ENCODE measurements around the gene PSD4. TPM values are rescaled to one million over a fixed set of nuclear protein-coding genes. Genes with fewer than 3 reads are reported as not detected.

Gene PSD4
- total RNA-seq, 2 donors from 2014 or later: 2.4 to 4.5 TPM

DNA sequence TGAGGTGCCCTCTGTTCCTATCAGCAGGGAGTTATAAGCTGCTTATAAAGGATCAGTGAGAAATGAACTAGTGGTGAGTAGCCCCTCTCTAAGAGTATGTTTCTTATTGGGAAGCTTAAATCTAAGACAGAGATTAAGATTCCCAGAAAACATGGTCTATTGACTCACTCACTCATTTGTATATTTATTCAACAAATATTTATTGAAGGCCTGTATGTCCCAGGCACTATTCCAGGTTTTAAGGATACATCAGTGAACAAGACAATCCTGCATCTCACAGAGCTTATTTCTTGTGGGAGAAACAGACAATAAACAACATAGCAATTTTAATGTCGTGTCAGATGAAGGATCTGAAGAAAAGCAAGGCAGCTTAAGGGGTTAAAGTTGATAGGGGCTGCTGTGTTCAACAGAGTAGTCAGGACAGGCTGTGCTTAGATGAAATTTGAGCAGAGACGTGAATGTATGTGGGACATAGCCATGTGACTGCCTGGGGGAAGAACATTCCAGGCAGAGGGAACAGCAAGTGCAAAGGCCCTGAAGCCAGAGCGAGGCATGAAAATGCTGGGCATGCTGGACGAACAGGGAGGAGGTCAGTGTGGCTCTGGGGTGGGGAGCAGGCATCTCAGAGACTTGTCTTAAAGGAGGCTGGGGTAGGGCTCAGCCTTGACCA, 14.8 kb upstream of the PSD4 start:
- DNase-seq (ENCODE audit: low spot score): peak; percentile 30
- no peaks in the 10 kb centered on the region for H3K9me3 ChIP-seq
- TF ChIP-seq CTCF (IDR thresholded peaks at IDR 0.05): no peak
- no peak overlapping the region for H3K27ac ChIP-seq
- H3K27me3 ChIP-seq: peaks cover 0 to 6% of the 10 kb centered on the region in 2 donors
- no peaks in the 10 kb centered on the region for H3K36me3 ChIP-seq
- H3K4me1 ChIP-seq: no peaks in the 10 kb centered on the region
- no peak overlapping the region for H3K4me3 ChIP-seq

GRCh38 chr2:113160248-113160647, 13.5 kb upstream of the PSD4 start:
- H3K27ac ChIP-seq: no peak overlapping the region
- H3K36me3 ChIP-seq: no peaks in the 10 kb centered on the region
- TF ChIP-seq CTCF (IDR thresholded peaks at IDR 0.05): no peak
- no peaks in the 10 kb centered on the region for H3K9me3 ChIP-seq
- no peak for DNase-seq (ENCODE audit: low spot score)
- H3K4me1 ChIP-seq: no peaks in the 10 kb centered on the region
- peaks cover 0 to 6% of the 10 kb centered on the region in 2 donors for H3K27me3 ChIP-seq
- no peak overlapping the region for H3K4me3 ChIP-seq

GRCh38 chr2:113160962-113161361, 12.8 kb upstream of the PSD4 start:
- TF ChIP-seq CTCF (IDR thresholded peaks at IDR 0.05): no peak

DNA sequence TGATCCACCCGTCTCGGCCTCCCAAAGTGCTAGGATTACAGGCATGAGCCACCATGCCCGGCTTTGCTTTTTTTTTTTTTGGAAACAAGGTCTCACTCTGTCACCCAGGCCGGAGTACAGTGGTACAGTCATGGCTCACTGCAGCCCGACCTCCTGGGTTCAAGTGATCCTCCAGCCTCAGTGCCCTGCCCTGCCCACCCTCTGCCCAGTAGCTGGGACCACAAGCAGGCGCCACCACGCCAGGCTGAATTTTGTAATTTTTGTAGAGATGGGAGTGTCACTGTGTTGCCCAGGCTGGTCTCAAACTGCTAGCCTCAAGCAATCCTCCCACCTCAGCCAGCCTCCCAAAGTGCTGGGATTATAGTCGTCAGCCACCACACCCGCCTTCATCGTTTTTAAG, 11.6 kb upstream of the PSD4 start:
- Histone ChIP-seq H3K27ac (no peak overlapping the region), H3K27me3 (no peaks in the 10 kb centered on the region), H3K4me3 (no peak overlapping the region), H3K4me1 (no peaks in the 10 kb centered on the region), H3K9me3 (no peaks in the 10 kb centered on the region), H3K36me3 (no peaks in the 10 kb centered on the region)
- no peak for TF ChIP-seq CTCF (IDR thresholded peaks at IDR 0.05)
- DNase-seq (ENCODE audit: low spot score): peak; percentile 48

More at GRCh38 chr2:113160962-113161361, 12.8 kb upstream of the PSD4 start:
- no peaks in the 10 kb centered on the region for H3K9me3 ChIP-seq
- peak; percentile 36 for DNase-seq (ENCODE audit: low spot score)
- no peaks in the 10 kb centered on the region for H3K4me1 ChIP-seq
- H3K4me3 ChIP-seq: no peak overlapping the region
- no peaks in the 10 kb centered on the region for H3K36me3 ChIP-seq
- H3K27ac ChIP-seq: no peak overlapping the region
- peaks cover 0 to 6% of the 10 kb centered on the region in 2 donors for H3K27me3 ChIP-seq

GRCh38 chr2:113162869-113163268, 10.9 kb upstream of the PSD4 start:
- Histone ChIP-seq H3K27ac (no peak overlapping the region), H3K4me3 (no peak overlapping the region), H3K27me3 (no peaks in the 10 kb centered on the region), H3K36me3 (no peaks in the 10 kb centered on the region), H3K9me3 (no peaks in the 10 kb centered on the region), H3K4me1 (no peaks in the 10 kb centered on the region)
- DNase-seq (ENCODE audit: low spot score): no peak
- no peak for TF ChIP-seq CTCF (IDR thresholded peaks at IDR 0.05)

Data from right atrium auricular region (tissue), 2 donors.